Pancreas (tissue), 10 donors: ENCODE results near the gene PHETA2. TPM values are rescaled to one million over a fixed set of nuclear protein-coding genes. Genes with fewer than 3 reads are reported as not detected.

Source experiments
- ATAC-seq, 4 donors: fragments of 200-7000 bp; cut with Tn5 transposase; one replicate each; pipeline versions ENCODE4 v1.8.0 to v1.9.1; 2020; ENCODE audit warnings: mild to moderate bottlenecking in 4 of 4, moderate library complexity in 4 of 4
- DNase-seq, 6 donors: peaks; one replicate each; pipeline ENCODE4 v3.0.0-alpha.2; 2020
- FAIRE-seq: peaks from 2 replicates; lab custom pipeline; 2012; peaks lifted over from hg19 to GRCh38; lab: Jason Lieb, UNC
- H3K27ac ChIP-seq, 4 donors: fragments of 200-600 bp; sonication (generic); 1 replicate in 3 of 4; 2 replicates in 1 of 4; pipeline versions ENCODE4 v1.5.0 to v1.8.0; 2020
- H3K27me3 ChIP-seq, 4 donors: fragments of 200-600 bp; one replicate each; pipeline ENCODE4 v1.8.0; 2021
- H3K36me3 ChIP-seq, 3 donors: fragments of 200-600 bp; sonication (generic) in 1 of 3; one replicate each; pipeline versions ENCODE4 v1.5.0 to v1.8.0; 2020 to 2021
- H3K4me1 ChIP-seq, 3 donors: fragments of 200-600 bp; one replicate each; pipeline ENCODE4 v1.8.0; 2021
- H3K4me3 ChIP-seq, 4 donors: fragments of 200-600 bp; sonication (generic) in 2 of 4; one replicate each; pipeline versions ENCODE4 v1.5.0 to v1.8.0; 2020 to 2021
- H3K9me3 ChIP-seq, 4 donors: fragments of 200-600 bp; one replicate each; pipeline ENCODE4 v1.8.0; 2021
- CTCF ChIP-seq, 4 donors: fragments of 200-600 bp; sonication (generic) in 3 of 4; IDR thresholded peaks; one replicate each; pipeline versions ENCODE4 v1.5.0 to v1.8.0; 2021; ENCODE audit warnings: antibody characterized with exemption in 4 of 4
- WGBS, 2 donors: extraction: QIAGEN DNeasy Blood & Tissue Kit; methylation state at CpG; one replicate each; pipeline ENCODE4 v1.1.7; 2013; 5-methylcytosine and 5-hydroxymethylcytosine counted together
- intact Hi-C, 3 donors: fragments of 100-400 bp; cut with DNase I; formaldehyde crosslinking; loops; one replicate each; pipeline versions ENCODE4 v1.11.1 to v1.14.2; 2022
- polyA plus RNA-seq, 2 donors: library from polyadenylated mRNA; stranded (reverse); fragments of 200-250 nt; gene quantifications; one replicate each; pipeline ENCODE4 v1.2.3, GENCODE V29; 2013
- total RNA-seq, 6 donors: library from RNA; stranded (reverse); fragmentation: NEBNext Ultra II Directional in 4 of 6; extraction: Animal tissue kit (Norgen Biotek cat#: 25700) in 4 of 6; gene quantifications; one replicate each; pipeline versions ENCODE4 v1.2.1 to v1.2.4, GENCODE V29; 2021 to 2023
- donor health status: healthy with polysubstance abuse.
- donor health status: DM: no; HTN: no; CAD: no; lungs with moderate emphysema.
- donor health status: DM: no; HTN: no; CAD: no.
- donor health status: control.
- donor health status: control.
- donor health status: Bipolar disorder and iron deficiency.
- donor health status: DM: yes; HTN: yes; CAD: no.
- donor health status: DM: no; HTN: no; CAD: no.
- donor health status: DM: no; HTN: no; CAD: no.
- donor health status: DM: yes; HTN: yes; CAD: no.

The PHETA2 gene, protein sequence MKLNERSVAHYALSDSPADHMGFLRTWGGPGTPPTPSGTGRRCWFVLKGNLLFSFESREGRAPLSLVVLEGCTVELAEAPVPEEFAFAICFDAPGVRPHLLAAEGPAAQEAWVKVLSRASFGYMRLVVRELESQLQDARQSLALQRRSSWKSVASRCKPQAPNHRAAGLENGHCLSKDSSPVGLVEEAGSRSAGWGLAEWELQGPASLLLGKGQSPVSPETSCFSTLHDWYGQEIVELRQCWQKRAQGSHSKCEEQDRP
- 1 to 10 TPM; 7.4 to 9.8 (median 9.5) TPM for total RNA-seq
- polyA plus RNA-seq: 10 to 100 TPM; 10.1 to 10.9 TPM

DNA sequence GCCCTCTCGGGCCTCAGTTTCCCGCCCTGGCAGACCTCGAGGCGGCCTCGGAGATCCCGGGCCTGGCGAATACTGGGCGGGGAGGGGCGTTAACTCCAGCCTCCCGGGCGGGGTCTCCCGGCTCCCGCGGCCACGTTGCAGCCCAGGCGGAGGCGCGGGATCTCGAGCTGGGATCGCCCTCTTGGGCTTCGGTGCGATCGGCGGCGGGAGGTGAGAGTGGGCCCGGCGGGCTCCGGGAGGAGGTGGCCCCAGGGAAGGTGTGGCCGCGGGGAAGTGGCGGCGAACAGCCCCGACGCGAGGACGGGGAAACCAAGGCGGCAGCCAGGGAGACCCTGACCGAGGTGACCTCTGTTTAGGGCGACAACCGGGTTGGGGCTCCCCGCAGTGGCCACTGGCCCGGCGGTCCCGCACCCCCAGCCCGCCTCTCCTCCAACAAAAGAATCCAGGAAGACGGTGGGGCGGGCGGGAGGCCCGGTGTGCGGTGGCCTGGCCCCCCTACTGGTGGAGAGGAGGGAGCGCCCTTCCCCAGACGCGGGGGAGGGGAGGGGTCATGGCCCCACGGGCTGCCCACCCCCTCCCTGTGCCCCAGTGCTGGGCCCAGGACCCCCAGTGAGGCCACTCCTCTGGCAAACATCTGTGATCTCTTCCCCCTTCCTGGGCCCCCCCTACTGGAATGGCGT is at the start of gene PHETA2:
TSS of gene PHETA2 (plus strand) at position 117 of the 680 bp plus-strand sequence. CDS start 3,046 bp downstream, outside the sequence.
- Histone ChIP-seq H3K27ac (peak within 1 kb of the TSS; percentile 62 to 90 (median 82)), H3K27me3 (no peaks in the 10 kb centered on the region), H3K36me3 (peaks cover 0 to 13% (median 0%) of the 10 kb centered on the region in 3 donors), H3K9me3 (no peaks in the 10 kb centered on the region), H3K4me1 (peaks cover 7 to 28% (median 25%) of the 10 kb centered on the region in 3 donors), H3K4me3 (peak within 1 kb of the TSS; percentile 60 to 76 (median 61))
- DNase-seq: peak; percentile 46 to 87 (median 66)
- peak; percentile 7 to 35 (median 8) for ATAC-seq
- peak in 3 of 4 donors; percentile 6 to 35 (median 22) for TF ChIP-seq CTCF (IDR thresholded peaks at IDR 0.05)
- 0% methylated on average over 40 to 55 of the region's 55 CpGs for WGBS, 2 donors
- FAIRE-seq: no peak
- intact Hi-C loops: no loop called here

GRCh38 chr22:42025421-42025820 is 48.6 kb upstream of the PHETA2 start:
- DNase-seq (no peak), FAIRE-seq (no peak)

GRCh38 chr22:42026705-42027104 is 47.3 kb upstream of the PHETA2 start:
- intact Hi-C loops: no loop called here
- ATAC-seq: no peak
- no peak for FAIRE-seq
- H3K9me3 ChIP-seq: no peaks in the 10 kb centered on the region
- no peaks in the 10 kb centered on the region for H3K4me1 ChIP-seq
- TF ChIP-seq CTCF (IDR thresholded peaks at IDR 0.05): no peak
- WGBS, 2 donors: 85% methylated on average over 10 of the region's 10 CpGs
- H3K27ac ChIP-seq: no peak overlapping the region
- no peak overlapping the region for H3K4me3 ChIP-seq
- H3K27me3 ChIP-seq: no peaks in the 10 kb centered on the region
- H3K36me3 ChIP-seq: no peaks in the 10 kb centered on the region
- no peak for DNase-seq

More at GRCh38 chr22:42025421-42025820, 48.6 kb upstream of the PHETA2 start:
- no peak for ATAC-seq
- intact Hi-C loops: no loop called here
- no peaks in the 10 kb centered on the region for H3K4me1 ChIP-seq
- H3K27me3 ChIP-seq: no peaks in the 10 kb centered on the region
- H3K27ac ChIP-seq: no peak overlapping the region
- H3K9me3 ChIP-seq: no peaks in the 10 kb centered on the region
- TF ChIP-seq CTCF (IDR thresholded peaks at IDR 0.05): no peak
- H3K4me3 ChIP-seq: no peak overlapping the region
- WGBS, 2 donors: 55 to 72% methylated on average over 1 of the region's 1 CpG
- H3K36me3 ChIP-seq: no peaks in the 10 kb centered on the region

DNA sequence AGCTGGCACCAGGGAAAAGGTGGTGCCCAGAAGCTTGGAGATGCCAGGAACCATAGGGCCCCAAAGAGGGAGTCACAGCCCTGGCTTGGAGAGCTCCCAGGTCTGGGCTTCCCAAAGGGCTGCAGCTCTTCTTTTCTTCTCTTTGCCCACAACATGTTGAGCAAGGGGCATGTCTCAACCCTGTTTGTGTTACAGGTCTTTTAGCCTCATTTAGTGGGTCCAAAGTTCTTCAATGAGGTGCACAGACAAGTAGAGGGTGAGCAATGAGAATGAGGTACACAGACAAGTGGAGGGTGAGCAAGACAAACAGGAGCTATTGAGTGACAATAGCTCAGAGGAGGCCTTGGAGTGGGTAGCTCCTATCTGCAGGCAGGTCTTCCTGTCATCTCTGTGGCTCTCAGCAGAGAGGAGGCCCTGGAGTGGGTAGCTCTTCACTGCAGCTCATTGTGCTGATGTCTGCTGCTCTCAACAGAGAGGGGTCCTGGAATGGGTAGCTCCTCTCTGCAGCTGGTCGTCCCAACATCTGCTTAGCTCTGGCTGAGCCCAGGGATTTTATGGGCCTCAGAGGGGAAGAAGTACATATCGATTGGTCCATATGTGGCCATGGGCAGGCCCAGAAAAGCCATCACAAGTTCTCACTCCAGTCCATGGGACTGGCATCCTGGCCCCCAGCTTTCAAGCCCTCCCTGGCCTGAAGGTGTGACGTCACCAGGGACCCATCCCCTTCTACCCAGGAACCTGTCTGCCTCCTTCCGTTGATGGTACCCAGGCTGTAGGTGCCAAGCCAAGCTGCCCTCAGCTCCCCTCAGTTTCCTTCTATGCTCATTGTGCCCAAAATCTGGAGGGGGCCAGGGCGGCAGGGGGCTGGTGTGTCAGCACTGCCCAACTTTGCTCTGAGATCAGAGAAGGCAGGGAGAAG is 40.5 kb upstream of the PHETA2 start:
- ATAC-seq: no peak
- no peaks in the 10 kb centered on the region for H3K27me3 ChIP-seq
- H3K36me3 ChIP-seq: no peaks in the 10 kb centered on the region
- 88 to 89% methylated on average over 5 of the region's 5 CpGs for WGBS, 2 donors
- H3K4me3 ChIP-seq: no peak overlapping the region
- DNase-seq: no peak
- intact Hi-C loops: no loop called here
- no peaks in the 10 kb centered on the region for H3K4me1 ChIP-seq
- H3K27ac ChIP-seq: no peak overlapping the region
- FAIRE-seq: no peak
- TF ChIP-seq CTCF (IDR thresholded peaks at IDR 0.05): no peak
- H3K9me3 ChIP-seq: no peaks in the 10 kb centered on the region
